ENCODE data around the gene SLC7A10. TPM values are rescaled to one million over a fixed set of nuclear protein-coding genes. Genes with fewer than 3 reads are reported as not detected.

SLC7A10 gene
- polyA plus RNA-seq, 1 donor from 2014 or later, result not detected

- Histone ChIP-seq H3K4me3 (ENCODE audit: low read length) (no peak overlapping the region), H3K36me3 (ENCODE audit: insufficient read depth, low read length) (no peaks in the 10 kb centered on the region), H4K20me1 (ENCODE audit: insufficient read depth) (no peaks in the 10 kb centered on the region), H3K27me3 (ENCODE audit: insufficient read depth, low read depth, low read length) (no peaks in the 10 kb centered on the region), H3K27ac (ENCODE audit: low read length) (no peak overlapping the region), H3K9me2 (ENCODE audit: insufficient read depth, low read length) (no peaks in the 10 kb centered on the region), H3K79me2 (replicated peaks; ENCODE audit: insufficient read depth, low read length) (no peaks in the 10 kb centered on the region), H3F3A (ENCODE audit: insufficient read depth, low read length, poor library complexity, severe bottlenecking) (no peaks in the 10 kb centered on the region), H3K9ac (ENCODE audit: low read length) (no peak overlapping the region), H3K9me3 (ENCODE audit: low read length) (no peaks in the 10 kb centered on the region), H3K4me2 (ENCODE audit: low read length) (no peak overlapping the region), H2AFZ (ENCODE audit: low read depth, low read length) (no peak overlapping the region)
- TF ChIP-seq TAF1 (IDR thresholded peaks at IDR 0.05; ENCODE audit: low read depth) (no peak), EP300 (conservative IDR thresholded peaks at IDR 0.05; ENCODE audit: poor library complexity, severe bottlenecking) (no peak)
These were observed 45.8 kb upstream of the SLC7A10 start for GRCh38 chr19:33271246-33272021.

GRCh38 chr19:33270769-33271168 lies 45.1 kb upstream of the SLC7A10 start:
- no peaks in the 10 kb centered on the region for H3K9me3 ChIP-seq (ENCODE audit: low read length)
- no peaks in the 10 kb centered on the region for H3K79me2 ChIP-seq (replicated peaks; ENCODE audit: insufficient read depth, low read length)
- H3K9me2 ChIP-seq (ENCODE audit: insufficient read depth, low read length), result no peaks in the 10 kb centered on the region
- no peaks in the 10 kb centered on the region for H4K20me1 ChIP-seq (ENCODE audit: insufficient read depth)
- no peak overlapping the region for H2AFZ ChIP-seq (ENCODE audit: low read depth, low read length)
- no peak for TF ChIP-seq CTCF (IDR thresholded peaks at IDR 0.05; ENCODE audit: poor library complexity, severe bottlenecking)
- no peak for TF ChIP-seq TAF1 (IDR thresholded peaks at IDR 0.05; ENCODE audit: low read depth)
- no peak for TF ChIP-seq SMC3 (conservative IDR thresholded peaks at IDR 0.05; ENCODE audit: poor library complexity)
- no peak for TF ChIP-seq EZH2 (IDR thresholded peaks at IDR 0.05; ENCODE audit: borderline replicate concordance, insufficient read depth, low read length, poor library complexity, severe bottlenecking)
- TF ChIP-seq EP300 (conservative IDR thresholded peaks at IDR 0.05; ENCODE audit: poor library complexity, severe bottlenecking), result no peak
- TF ChIP-seq RAD21 (conservative IDR thresholded peaks at IDR 0.05), result no peak
- TF ChIP-seq POLR2AphosphoS5 (IDR thresholded peaks at IDR 0.05), result no peak
- TF ChIP-seq REST (IDR thresholded peaks at IDR 0.05; ENCODE audit: borderline replicate concordance), result no peak
- TF ChIP-seq MXI1 (conservative IDR thresholded peaks at IDR 0.05; ENCODE audit: poor library complexity, severe bottlenecking), result no peak
- H3K9ac ChIP-seq (ENCODE audit: low read length), result no peak overlapping the region
- no peak overlapping the region for H3K4me2 ChIP-seq (ENCODE audit: low read length)
- H3K4me3 ChIP-seq (ENCODE audit: low read length), result no peak overlapping the region
- H3K27ac ChIP-seq (ENCODE audit: low read length), result no peak overlapping the region
- H3K36me3 ChIP-seq (ENCODE audit: insufficient read depth, low read length), result no peaks in the 10 kb centered on the region
- H3K27me3 ChIP-seq (ENCODE audit: insufficient read depth, low read depth, low read length), result no peaks in the 10 kb centered on the region
- H3F3A ChIP-seq (ENCODE audit: insufficient read depth, low read length, poor library complexity, severe bottlenecking), result no peaks in the 10 kb centered on the region

Data from neural cell (in vitro differentiated cells).